Left lung (tissue), 10 donors: ENCODE measurements around the gene TIFAB. TPM values are rescaled to one million over a fixed set of nuclear protein-coding genes. Genes with fewer than 3 reads are reported as not detected.
A peak's percentile ranks its signal among the peaks of the same experiment; 100 is the strongest.

Experiments used
- ATAC-seq: fragments of 200-7000 bp; cut with Tn5 transposase; one replicate; pipeline ENCODE4 v1.9.1; 2020; ENCODE audit warnings: moderate library complexity
- DNase-seq, 4 donors: peaks; one replicate each; pipeline ENCODE4 v3.0.0-alpha.2; 2013 to 2020
- H3K27ac ChIP-seq, 2 donors: fragments of 200-600 bp; sonication (generic) in 1 of 2; one replicate each; pipeline versions ENCODE4 v1.5.0 to v1.8.0; 2020 to 2021
- H3K27me3 ChIP-seq, 2 donors: fragments of 200-600 bp; sonication (generic) in 1 of 2; one replicate each; pipeline versions ENCODE4 v1.5.0 to v1.8.0; 2020 to 2021
- H3K36me3 ChIP-seq, 2 donors: fragments of 200-600 bp; sonication (generic) in 1 of 2; one replicate each; pipeline versions ENCODE4 v1.5.0 to v1.8.0; 2020 to 2021
- H3K4me1 ChIP-seq, 2 donors: fragments of 200-600 bp; one replicate each; pipeline ENCODE4 v1.8.0; 2021
- H3K4me3 ChIP-seq, 2 donors: fragments of 200-600 bp; sonication (generic) in 1 of 2; one replicate each; pipeline versions ENCODE4 v1.5.0 to v1.8.0; 2020 to 2021; ENCODE audit warnings: mild to moderate bottlenecking in 1 of 2
- H3K9me3 ChIP-seq, 2 donors: fragments of 200-600 bp; sonication (generic) in 1 of 2; one replicate each; pipeline versions ENCODE4 v1.5.0 to v1.8.0; 2020 to 2021
- CTCF ChIP-seq, 2 donors: fragments of 200-600 bp; sonication (generic) in 1 of 2; IDR thresholded peaks; one replicate each; pipeline versions ENCODE4 v1.5.0 to v1.8.0; 2021; ENCODE audit warnings: antibody characterized with exemption in 2 of 2
- intact Hi-C, 2 donors: fragments of 100-400 bp; cut with DNase I; formaldehyde crosslinking; loops; one replicate each; pipeline versions ENCODE4 v1.11.2 to v1.14.2; 2022
- polyA plus RNA-seq, 6 donors: library from polyadenylated mRNA; unstranded; fragments of 120-200 nt; gene quantifications; one replicate each; pipeline ENCODE4 v1.2.1, GENCODE V29; 2013; ENCODE audit not compliant: insufficient read length in 6 of 6
- total RNA-seq, 2 donors: library from RNA; stranded (reverse); fragmentation: NEBNext Ultra II Directional; extraction: Animal tissue kit (Norgen Biotek cat#: 25700); gene quantifications; one replicate each; pipeline ENCODE4 v1.2.1, GENCODE V29; 2021
- donor health status: DM: no; HTN: yes; CAD: no.
- donor health status: DM: no; HTN: no; CAD: no.

The TIFAB gene
- total and polyA plus RNA-seq, 8 donors, result 0.03 to 0.47 (median 0.36) TPM

GRCh38 chr5:135425641-135426040, 26.5 kb downstream of the TIFAB start:
- peaks cover 0 to 42% of the 10 kb centered on the region in 2 donors for H3K4me1 ChIP-seq
- no peaks in the 10 kb centered on the region for H3K27me3 ChIP-seq
- peaks cover 0 to 10% of the 10 kb centered on the region in 2 donors for H3K9me3 ChIP-seq
- no peak for DNase-seq
- no peak for ATAC-seq
- intact Hi-C loops, result no loop called here
- H3K36me3 ChIP-seq, result no peaks in the 10 kb centered on the region
- no peak overlapping the region for H3K4me3 ChIP-seq
- H3K27ac ChIP-seq, result peak overlapping the region; percentile 13 to 82
- no peak for TF ChIP-seq CTCF (IDR thresholded peaks at IDR 0.05)

- H3K4me1 ChIP-seq, result peaks cover 0 to 38% of the 10 kb centered on the region in 2 donors
- DNase-seq (no peak), ATAC-seq (no peak)
- H3K4me3 ChIP-seq, result no peak overlapping the region
- intact Hi-C loops, result no loop called here
- H3K9me3 ChIP-seq, result peaks cover 0 to 17% of the 10 kb centered on the region in 2 donors
- no peaks in the 10 kb centered on the region for H3K36me3 ChIP-seq
- peak overlapping the region in 1 of 2 donors; percentile 82 for H3K27ac ChIP-seq
- no peaks in the 10 kb centered on the region for H3K27me3 ChIP-seq
- no peak for TF ChIP-seq CTCF (IDR thresholded peaks at IDR 0.05)
Observed at GRCh38 chr5:135423846-135424168, 28.3 kb downstream of the TIFAB start.

GRCh38 chr5:135423146-135423845, 28.9 kb downstream of the TIFAB start:
- intact Hi-C loops, result no loop called here
- Histone ChIP-seq H3K27me3 (no peaks in the 10 kb centered on the region), H3K4me3 (no peak overlapping the region), H3K27ac (peak overlapping the region in 1 of 2 donors; percentile 82), H3K4me1 (peaks cover 0 to 38% of the 10 kb centered on the region in 2 donors), H3K9me3 (peaks cover 0 to 12% of the 10 kb centered on the region in 2 donors), H3K36me3 (no peaks in the 10 kb centered on the region)
- no peak for DNase-seq
- ATAC-seq, result peak; percentile 41
- TF ChIP-seq CTCF (IDR thresholded peaks at IDR 0.05), result no peak

GRCh38 chr5:135422419-135422818, 29.7 kb downstream of the TIFAB start:
- intact Hi-C loops, result no loop called here
- ATAC-seq, result no peak
- TF ChIP-seq CTCF (IDR thresholded peaks at IDR 0.05), result no peak

GRCh38 chr5:135417083-135417482, 35.1 kb downstream of the TIFAB start:
- DNase-seq (no peak), ATAC-seq (no peak)
- Histone ChIP-seq H3K4me3 (no peak overlapping the region), H3K27ac (no peak overlapping the region), H3K9me3 (peaks cover 0 to 9% of the 10 kb centered on the region in 2 donors), H3K4me1 (no peaks in the 10 kb centered on the region), H3K36me3 (no peaks in the 10 kb centered on the region), H3K27me3 (no peaks in the 10 kb centered on the region)
- intact Hi-C loops, result no loop called here
- no peak for TF ChIP-seq CTCF (IDR thresholded peaks at IDR 0.05)

More at GRCh38 chr5:135422419-135422818, 29.7 kb downstream of the TIFAB start:
- Histone ChIP-seq H3K36me3 (no peaks in the 10 kb centered on the region), H3K4me1 (peaks cover 0 to 38% of the 10 kb centered on the region in 2 donors), H3K27me3 (no peaks in the 10 kb centered on the region), H3K27ac (no peak overlapping the region), H3K4me3 (no peak overlapping the region), H3K9me3 (peaks cover 0 to 9% of the 10 kb centered on the region in 2 donors)
- no peak for DNase-seq
